HS-27A (cell line): ENCODE results near the gene ILF2.
"Not testable (repeated sequence)": the region's sequence is repeated elsewhere in the genome, so short reads cannot be mapped to it uniquely, and the experiment has no call there.

ENCODE experiments used
- DNase-seq: peaks from one replicate; pipeline ENCODE4 v3.0.0-alpha.2; 2012; ENCODE audit warnings: low read depth, missing footprints

ILF2 gene

GRCh38 chr1:153679337-153680119 lies 8.7 kb upstream of the ILF2 start:
- DNase-seq, result no peak

DNA sequence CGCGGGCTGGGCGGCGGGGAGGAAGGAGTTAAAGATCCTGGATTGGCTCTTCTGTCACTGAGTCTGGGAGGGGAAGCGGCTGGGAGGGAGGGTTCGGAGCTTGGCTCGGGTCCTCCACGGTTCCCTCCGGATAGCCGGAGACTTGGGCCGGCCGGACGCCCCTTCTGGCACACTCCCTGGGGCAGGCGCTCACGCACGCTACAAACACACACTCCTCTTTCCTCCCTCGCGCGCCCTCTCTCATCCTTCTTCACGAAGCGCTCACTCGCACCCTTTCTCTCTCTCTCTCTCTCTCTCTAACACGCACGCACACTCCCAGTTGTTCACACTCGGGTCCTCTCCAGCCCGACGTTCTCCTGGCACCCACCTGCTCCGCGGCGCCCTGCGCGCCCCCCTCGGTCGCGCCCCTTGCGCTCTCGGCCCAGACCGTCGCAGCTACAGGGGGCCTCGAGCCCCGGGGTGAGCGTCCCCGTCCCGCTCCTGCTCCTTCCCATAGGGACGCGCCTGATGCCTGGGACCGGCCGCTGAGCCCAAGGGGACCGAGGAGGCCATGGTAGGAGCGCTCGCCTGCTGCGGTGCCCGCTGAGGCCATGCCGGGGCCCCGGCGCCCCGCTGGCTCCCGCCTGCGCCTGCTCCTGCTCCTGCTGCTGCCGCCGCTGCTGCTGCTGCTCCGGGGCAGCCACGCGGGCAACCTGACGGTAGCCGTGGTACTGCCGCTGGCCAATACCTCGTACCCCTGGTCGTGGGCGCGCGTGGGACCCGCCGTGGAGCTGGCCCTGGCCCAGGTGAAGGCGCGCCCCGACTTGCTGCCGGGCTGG lies 7.9 kb upstream of the ILF2 start, which contains the start of gene NPR1:
TSS of gene NPR1 (plus strand) at position 170 of the 818 bp plus-strand sequence. CDS start at position 591, 421 bp downstream.
- DNase-seq, result no peak

DNA sequence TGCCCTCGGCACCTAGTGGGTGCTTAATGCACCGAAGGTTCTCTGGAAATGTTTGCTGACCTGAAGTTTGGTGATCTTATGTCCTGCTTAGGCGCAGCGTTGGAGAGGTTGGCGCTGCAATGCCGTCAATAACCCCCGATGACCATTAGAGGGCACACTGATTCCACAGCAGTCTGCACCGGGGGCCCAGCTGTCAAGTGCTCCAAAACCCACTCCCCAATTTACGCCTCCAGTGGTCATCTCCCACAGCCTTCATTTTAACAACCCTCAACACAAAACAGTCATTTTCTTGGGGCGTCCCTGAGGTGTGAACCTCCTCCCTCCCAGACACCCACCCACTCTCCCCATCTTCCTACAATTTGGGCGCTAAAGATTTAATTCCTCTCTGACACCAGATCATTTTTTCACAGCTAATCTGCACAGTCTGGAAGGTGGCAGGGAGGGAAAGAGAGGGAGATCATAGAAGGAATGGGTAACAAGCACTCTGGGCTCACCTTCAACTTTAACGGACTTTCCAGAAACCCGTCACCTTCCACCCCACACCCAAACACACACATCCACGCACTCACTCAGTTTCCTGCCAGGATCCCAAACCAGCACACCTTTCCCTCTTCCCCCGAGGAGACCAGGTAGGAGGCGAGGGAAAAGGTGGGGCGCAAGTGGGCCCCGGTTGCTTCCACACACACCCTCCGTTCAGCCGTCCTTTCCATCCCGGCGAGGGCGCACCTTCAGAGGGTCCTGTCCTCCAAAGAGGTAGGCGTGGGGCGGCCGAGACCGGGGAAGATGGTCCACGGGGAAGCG lies 7.1 kb upstream of the ILF2 start:
- DNase-seq, result no peak

DNA sequence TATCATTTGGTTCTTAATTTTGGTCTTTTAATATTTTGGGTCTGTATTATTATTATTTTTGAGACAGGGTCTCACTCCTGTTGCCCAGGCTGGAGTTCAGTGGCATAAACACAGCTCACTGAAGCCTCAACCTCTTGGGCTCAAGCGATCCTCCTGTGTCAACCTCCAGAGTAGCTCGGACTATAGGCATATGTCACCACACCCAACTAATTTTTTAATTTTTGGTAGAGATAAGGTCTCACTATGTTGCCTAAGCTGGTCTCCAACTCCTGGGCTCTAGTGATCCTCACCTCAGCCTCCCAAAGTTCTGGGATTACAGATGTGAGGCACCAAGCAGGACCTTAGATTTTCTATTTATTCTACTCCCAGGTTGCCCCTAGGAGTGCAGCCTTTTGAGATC lies 2.7 kb upstream of the ILF2 start:
- DNase-seq, result no peak

GRCh38 chr1:153671628-153672353 lies 998 bp upstream of the ILF2 start:
- not testable (repeated sequence) for DNase-seq

DNA sequence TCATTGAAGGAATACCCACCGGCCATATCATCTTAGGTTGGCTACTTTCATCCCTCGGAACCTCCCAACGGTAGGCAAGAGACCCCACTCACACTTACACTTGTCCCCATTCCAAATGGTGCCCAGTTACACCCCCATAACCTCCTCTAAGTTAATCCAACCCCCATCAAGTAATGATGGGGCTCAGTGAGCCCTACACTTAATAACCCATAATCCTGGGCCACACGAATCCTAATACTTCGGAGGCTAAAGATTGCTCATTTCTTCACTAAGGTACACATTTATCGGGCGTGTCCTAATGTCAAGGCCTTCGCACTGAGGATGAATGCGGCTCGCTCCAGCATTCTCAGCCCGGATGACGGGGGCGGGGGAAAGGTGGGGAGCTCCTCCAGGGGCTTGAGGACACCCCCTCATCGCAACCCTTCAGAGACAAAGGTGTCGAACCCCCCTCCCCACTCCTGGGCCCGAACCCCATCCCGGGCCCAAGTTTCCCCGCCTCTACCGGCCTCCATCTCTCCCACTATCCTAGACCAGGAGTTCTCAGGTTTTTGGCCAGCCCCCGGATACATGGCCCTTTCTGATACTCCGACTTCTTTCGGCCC lies 435 bp downstream of the ILF2 start:
- DNase-seq, result no peak

DNA sequence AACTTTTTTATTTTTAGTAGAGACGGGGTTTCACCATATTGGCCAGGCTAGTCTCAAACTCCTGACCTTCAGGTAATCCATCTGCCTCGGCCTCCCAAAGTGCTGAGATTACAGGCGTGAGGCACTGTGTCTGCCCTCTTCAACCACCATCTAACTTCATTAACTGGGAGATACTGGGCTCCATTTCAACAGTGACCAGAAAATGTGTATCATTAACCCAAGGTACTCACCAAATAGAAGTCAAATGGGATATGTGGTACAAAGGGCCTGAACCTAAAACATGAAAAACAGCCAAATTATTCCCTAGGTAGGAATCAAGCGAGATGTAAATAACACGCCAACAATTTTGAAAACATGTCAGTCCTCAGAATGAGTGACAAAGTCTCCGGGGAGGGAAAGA lies 1.2 kb downstream of the ILF2 start:
- no peak for DNase-seq

DNA sequence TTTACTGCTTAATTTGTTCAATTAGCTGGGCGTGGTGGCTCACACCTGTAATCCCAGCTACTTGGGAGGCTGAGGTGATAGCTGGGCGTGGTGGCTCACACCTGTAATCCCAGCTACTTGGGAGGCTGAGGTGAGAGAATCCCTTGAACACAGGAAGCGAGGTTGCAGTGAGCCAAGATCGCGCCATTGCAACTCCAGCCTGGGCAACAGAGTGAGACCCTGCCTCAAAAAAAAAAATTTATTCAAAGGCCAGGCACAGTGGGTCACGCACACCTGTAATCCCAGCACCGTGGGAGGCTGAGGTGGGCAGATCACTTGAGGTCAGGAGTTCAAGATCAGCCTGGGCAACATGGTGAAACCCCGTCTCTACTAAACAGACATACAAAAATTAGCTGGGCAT lies 2.1 kb downstream of the ILF2 start:
- DNase-seq, result not testable (repeated sequence)

- no peak for DNase-seq
These were observed 3.4 kb downstream of the ILF2 start for GRCh38 chr1:153667439-153667838.

DNA sequence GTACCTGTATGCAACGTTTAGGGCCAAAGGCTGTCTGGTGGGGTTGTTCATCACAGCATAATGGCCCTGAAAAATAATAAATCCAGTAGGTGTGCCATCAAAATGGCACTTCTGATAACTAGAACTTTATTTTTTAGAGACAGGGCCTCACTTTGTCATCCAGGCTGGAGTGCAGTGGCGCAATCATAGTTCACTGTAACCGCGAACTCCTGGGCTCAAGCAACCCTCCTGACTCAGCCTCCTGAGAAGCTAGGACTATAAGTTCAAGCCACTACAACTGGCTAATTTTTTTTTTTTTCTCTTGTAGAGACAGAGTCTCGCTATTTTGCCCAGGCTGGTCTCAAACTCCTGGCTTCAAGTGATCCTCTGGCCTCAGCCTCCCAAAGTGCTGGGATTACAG lies 7.6 kb downstream of the ILF2 start:
- no peak for DNase-seq

DNA sequence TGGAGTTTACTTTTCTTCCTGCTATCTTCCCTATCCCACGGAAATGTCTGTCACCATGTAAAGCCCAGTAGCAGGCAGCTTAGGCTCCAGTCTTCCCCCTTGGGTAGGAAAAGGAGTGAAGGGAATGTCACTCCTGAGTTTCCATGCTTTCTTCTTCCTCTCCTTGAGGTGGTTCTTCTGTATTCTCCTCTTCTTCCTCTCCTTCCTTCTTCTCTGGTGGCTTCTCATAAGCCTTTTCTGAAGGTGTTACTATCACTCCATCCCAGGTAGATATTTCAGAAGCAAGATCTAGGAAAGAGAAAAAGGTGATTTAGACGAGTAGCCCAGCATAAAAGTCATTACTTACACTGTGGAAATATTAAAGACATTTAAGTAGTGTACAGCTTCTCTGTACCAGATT lies 8.5 kb downstream of the ILF2 start:
- no peak for DNase-seq

GRCh38 chr1:153661111-153661708 lies 9.6 kb downstream of the ILF2 start:
- no peak for DNase-seq

DNA sequence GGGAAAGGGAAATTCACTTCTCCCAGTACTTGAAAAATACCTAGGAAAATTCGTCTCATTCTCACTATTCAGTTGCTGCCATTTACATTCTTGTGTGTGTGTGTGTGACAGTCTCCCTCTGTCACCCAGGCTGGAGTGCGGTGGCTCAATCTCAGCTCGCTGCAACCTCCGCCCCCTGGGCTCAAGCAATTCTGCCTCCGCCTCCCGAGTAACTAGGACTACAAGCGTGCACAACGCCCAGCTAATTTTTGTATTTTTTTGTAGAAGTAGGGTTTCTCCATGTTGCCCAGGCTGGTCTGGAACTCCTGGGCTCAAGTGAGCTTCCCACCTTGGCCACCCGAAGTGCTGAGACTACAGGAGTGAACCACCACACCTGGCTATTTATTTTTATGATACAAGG lies 11.1 kb downstream of the ILF2 start:
- no peak for DNase-seq

- DNase-seq, result no peak
These were observed 11.6 kb downstream of the ILF2 start for GRCh38 chr1:153659175-153659534.

GRCh38 chr1:153658400-153659174 lies 12.2 kb downstream of the ILF2 start, which contains the start of gene SNAPIN:
Gene SNAPIN, plus strand, starts transcription at chr1:153658703. Its CDS starts 41 bp downstream, at chr1:153658744.
- peak; percentile 53 for DNase-seq

DNA sequence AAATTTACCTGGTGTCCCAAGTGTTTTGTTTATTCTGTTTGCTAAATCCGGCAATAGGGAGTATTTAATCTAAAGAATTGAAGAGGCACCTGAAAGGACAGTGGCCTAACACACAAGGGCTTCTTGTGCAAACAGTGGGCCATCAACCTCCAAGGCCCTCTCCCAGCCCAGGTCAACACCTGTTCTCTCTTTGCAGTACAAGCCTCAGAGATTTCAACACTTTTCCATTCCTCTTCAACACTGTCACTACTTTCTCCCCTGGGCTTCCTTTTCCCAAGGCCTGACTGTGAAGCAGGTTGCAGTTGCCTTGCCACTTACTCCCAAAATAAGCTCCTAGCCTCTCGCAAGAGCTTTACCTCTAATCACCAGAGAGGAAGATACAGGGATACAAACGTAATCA lies 15.5 kb downstream of the ILF2 start:
- DNase-seq, result no peak

DNA sequence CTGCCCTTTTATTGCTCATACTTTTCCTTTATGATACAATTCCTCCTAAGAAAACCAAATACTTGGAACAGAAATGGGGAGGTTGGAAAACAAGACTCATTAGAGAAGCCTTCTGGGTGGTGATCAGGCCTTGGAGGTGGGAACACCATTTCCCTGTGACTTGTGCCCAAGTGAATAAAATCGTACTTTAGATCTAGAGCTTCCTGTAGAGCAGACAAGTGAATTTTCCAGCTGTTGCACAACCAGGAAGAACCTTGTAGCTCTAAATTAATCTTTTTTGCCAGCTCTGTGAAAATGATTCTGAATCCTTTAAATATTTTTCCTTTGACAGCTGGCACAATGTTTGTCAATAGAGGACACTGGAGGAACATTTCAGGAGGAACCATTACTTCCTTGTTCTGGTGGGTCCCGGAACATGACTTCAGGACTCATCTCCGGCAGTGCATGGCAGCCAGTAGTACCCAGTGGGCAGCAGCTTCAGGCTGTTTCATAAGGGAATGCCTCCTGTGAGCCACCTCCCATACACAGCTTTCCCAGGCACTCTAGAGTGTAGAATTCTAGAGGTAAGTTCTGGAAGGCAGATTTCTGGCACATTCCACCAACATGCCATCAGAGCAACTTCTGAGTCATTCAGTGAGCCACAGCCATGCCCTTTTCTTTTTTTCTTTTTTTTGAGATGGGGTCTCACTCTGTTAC lies 17.8 kb downstream of the ILF2 start:
- DNase-seq, result no peak

DNA sequence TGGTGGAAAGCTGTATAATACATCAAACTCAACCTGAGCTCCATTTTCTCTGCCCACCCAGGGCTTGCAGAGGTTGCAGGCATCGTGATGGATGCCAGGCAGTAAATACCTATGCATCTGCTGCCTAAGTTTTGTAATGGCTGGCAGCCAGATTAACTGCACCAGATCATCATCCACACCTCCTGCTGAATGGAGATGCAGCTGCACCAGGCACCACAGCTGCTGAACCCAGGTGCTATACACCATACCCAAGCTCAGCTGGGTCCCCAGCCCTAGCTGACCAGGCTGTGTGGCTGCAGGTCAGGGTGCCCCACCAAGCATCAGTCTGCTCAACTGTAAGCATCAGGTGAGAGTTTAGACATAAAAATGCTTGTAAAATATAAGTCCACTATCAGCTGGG lies 19.0 kb downstream of the ILF2 start:
- DNase-seq, result no peak

GRCh38 chr1:153649863-153650235 lies 20.9 kb downstream of the ILF2 start:
- no peak for DNase-seq
